K562 (cell line): Measurements from ENCODE around the gene CHMP4B. TPM values are rescaled to one million over a fixed set of nuclear protein-coding genes. Genes with fewer than 3 reads are reported as not detected.
A peak's percentile ranks its signal among the peaks of the same experiment; 100 is the strongest.

ENCODE experiments used
- AFF1 ChIP-seq, 2 experiments: fragments of 450-650 bp; IDR thresholded peaks; 2 replicates each; pipeline ENCODE4 v1.6.1; 2018; ENCODE audit warnings: mild to moderate bottlenecking in 2 of 2, low read depth in 1 of 2; ENCODE audit not compliant: partially characterized antibody in 2 of 2
- GABPB2 ChIP-seq: fragments of 250-450 bp; sonication (Bioruptor Pico); conservative IDR thresholded peaks from 2 replicates; pipeline ENCODE4 v1.5.1; 2021; ENCODE audit warnings: mild to moderate bottlenecking
- HDAC2 ChIP-seq: fragments of 450-650 bp; IDR thresholded peaks from 2 replicates; pipeline ENCODE4 v1.6.1; 2016; ENCODE audit warnings: mild to moderate bottlenecking
- HDGF ChIP-seq: fragments of 450-650 bp; IDR thresholded peaks from 2 replicates; pipeline ENCODE4 v1.6.1; 2016
- KDM1A ChIP-seq, 2 experiments: fragments of 450-650 bp; IDR thresholded peaks; 2 replicates each; pipeline ENCODE4 v1.6.1; 2016; ENCODE audit warnings: mild to moderate bottlenecking in 2 of 2
- KLF13 ChIP-seq: fragments of 450-650 bp; IDR thresholded peaks from 2 replicates; pipeline ENCODE4 v1.6.1; 2016; ENCODE audit warnings: missing genetic modification characterization, low read depth, mild to moderate bottlenecking, missing compliant biosample characterization, moderate library complexity, borderline replicate concordance
- MAFG ChIP-seq: fragments of 450-650 bp; conservative IDR thresholded peaks from 2 replicates; pipeline ENCODE4 v1.6.1; 2016; ENCODE audit warnings: missing genetic modification characterization, missing compliant biosample characterization
- MEF2A ChIP-seq: IDR thresholded peaks from 2 replicates; pipeline ENCODE4 v1.6.1; 2011; ENCODE audit warnings: low read depth, mild to moderate bottlenecking, low read length, moderate library complexity; ENCODE audit not compliant: control insufficient read depth
- MIER1 ChIP-seq: fragments of 450-650 bp; IDR thresholded peaks from 2 replicates; pipeline ENCODE4 v1.6.1; 2016; ENCODE audit warnings: antibody characterized with exemption, mild to moderate bottlenecking, low read depth
- ZNF766 ChIP-seq: fragments of 200-800 bp; sonication (Bioruptor generic); conservative IDR thresholded peaks from 2 replicates; pipeline ENCODE4 v1.6.1; 2016; ENCODE audit warnings: missing genetic modification characterization, missing compliant biosample characterization
- polyA plus RNA-seq, 8 experiments: library from polyadenylated mRNA; depleted of rRNA in 4 of 8; stranded (reverse) in 5 of 8; unstranded in 3 of 8; fragments of >200 nt; fragmentation: Nextera tagmentation in 2 of 8; fragmentation: Illumina TruSeq in 1 of 8; extraction: Ambion mirVana in 2 of 8; extraction: Trizol in 1 of 8; gene quantifications; 2 replicates each; pipeline versions ENCODE4 v1.2.1 to v1.2.3, GENCODE V29; 2011 to 2014; ENCODE audit warnings: inconsistent platforms in 1 of 8, missing spikeins in 1 of 8
- total RNA-seq, 7 experiments: library from RNA; depleted of rRNA in 6 of 7; stranded (reverse); fragments of >200 nt in 6 of 7; fragmentation: Illumina TruSeq in 2 of 7; extraction: Trizol in 2 of 7; gene quantifications; 2 replicates each; pipeline versions ENCODE4 v1.2.1 to v1.2.3, GENCODE V29; 2011 to 2021; ENCODE audit warnings: low replicate concordance in 1 of 7
- TF ChIP-seq, protein P1 (sequence below): sonication (generic); formaldehyde crosslinking; IDR thresholded peaks from 2 replicates; pipeline ENCODE4 v1.8.0; 2022; ENCODE audit warnings: mild to moderate bottlenecking, missing genetic modification reagents
- TF ChIP-seq, protein P2 (sequence below): conservative IDR thresholded peaks from 2 replicates; pipeline ENCODE4 v1.6.1; 2011; ENCODE audit warnings: low read depth, mild to moderate bottlenecking, low read length; ENCODE audit not compliant: control insufficient read depth
- TF ChIP-seq, protein P3 (sequence below), 2 experiments: IDR thresholded peaks in 1 of 2; conservative IDR thresholded peaks in 1 of 2; 2 replicates each; pipeline ENCODE4 v1.6.1; 2016; ENCODE audit warnings: low read depth in 2 of 2, mild to moderate bottlenecking in 1 of 2, missing compliant biosample characterization in 1 of 2, missing genetic modification characterization in 1 of 2, moderate library complexity in 1 of 2

CHMP4B gene
- total and polyA plus RNA-seq, 9 of the 15 experiments (the other 6 are each of a cell fraction or from before 2014, with no cell fraction given): 1.8 to 64.7 (median 31.8) TPM

DNA sequence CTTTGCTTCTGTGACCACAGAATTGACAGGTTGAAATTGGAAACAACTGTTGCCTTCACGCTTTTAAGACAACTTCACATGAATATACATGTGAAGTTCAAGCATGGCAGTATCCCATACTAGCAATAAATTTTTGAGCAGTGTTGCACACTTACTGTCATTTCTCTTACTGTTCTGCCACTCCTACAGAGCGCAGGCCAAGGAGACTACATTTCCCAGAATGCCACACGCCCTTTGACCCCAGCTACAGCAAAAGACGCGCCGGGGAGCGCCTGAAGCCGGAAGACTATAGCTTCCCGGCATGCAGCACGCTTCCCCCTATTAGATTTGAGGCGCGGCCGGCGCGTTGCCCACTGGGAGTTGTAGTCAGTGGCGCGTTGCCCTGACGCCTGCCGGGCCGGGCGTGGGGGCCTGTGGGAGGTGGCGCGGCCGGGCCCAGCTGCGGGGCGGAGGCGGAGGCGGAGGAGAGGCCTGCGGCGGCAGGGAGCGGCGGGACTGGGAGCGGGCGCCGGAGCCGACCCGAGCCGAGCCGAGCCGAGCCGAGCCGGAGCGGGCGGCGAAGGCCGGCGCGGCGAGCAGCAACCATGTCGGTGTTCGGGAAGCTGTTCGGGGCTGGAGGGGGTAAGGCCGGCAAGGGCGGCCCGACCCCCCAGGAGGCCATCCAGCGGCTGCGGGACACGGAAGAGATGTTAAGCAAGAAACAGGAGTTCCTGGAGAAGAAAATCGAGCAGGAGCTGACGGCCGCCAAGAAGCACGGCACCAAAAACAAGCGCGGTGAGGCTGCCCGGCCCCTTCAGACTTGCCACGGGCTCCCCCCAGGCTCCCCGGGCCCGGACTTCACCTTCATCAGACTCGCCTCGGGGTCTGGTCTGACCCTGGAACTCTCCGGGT, at the start of gene CHMP4B (continued):
- TF ChIP-seq, protein P1, sequence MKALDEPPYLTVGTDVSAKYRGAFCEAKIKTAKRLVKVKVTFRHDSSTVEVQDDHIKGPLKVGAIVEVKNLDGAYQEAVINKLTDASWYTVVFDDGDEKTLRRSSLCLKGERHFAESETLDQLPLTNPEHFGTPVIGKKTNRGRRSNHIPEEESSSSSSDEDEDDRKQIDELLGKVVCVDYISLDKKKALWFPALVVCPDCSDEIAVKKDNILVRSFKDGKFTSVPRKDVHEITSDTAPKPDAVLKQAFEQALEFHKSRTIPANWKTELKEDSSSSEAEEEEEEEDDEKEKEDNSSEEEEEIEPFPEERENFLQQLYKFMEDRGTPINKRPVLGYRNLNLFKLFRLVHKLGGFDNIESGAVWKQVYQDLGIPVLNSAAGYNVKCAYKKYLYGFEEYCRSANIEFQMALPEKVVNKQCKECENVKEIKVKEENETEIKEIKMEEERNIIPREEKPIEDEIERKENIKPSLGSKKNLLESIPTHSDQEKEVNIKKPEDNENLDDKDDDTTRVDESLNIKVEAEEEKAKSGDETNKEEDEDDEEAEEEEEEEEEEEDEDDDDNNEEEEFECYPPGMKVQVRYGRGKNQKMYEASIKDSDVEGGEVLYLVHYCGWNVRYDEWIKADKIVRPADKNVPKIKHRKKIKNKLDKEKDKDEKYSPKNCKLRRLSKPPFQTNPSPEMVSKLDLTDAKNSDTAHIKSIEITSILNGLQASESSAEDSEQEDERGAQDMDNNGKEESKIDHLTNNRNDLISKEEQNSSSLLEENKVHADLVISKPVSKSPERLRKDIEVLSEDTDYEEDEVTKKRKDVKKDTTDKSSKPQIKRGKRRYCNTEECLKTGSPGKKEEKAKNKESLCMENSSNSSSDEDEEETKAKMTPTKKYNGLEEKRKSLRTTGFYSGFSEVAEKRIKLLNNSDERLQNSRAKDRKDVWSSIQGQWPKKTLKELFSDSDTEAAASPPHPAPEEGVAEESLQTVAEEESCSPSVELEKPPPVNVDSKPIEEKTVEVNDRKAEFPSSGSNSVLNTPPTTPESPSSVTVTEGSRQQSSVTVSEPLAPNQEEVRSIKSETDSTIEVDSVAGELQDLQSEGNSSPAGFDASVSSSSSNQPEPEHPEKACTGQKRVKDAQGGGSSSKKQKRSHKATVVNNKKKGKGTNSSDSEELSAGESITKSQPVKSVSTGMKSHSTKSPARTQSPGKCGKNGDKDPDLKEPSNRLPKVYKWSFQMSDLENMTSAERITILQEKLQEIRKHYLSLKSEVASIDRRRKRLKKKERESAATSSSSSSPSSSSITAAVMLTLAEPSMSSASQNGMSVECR: peak; percentile 95
- TF ChIP-seq HDGF (no peak), MEF2A (no peak), MAFG (no peak), ZNF766 (CRISPR knock-in tag) (peak; percentile 96), MIER1 (no peak), GABPB2 (CRISPR knock-in tag) (no peak), HDAC2 (no peak), KDM1A (IDR thresholded peaks at IDR 0.05) (no peak), AFF1 (IDR thresholded peaks at IDR 0.05; ENCODE audit: low read depth in 1 of 2, partially characterized antibody in 2 of 2) (peak in 1 of 2 experiments; percentile 100), KLF13 (tag) (peak; percentile 85)
- TF ChIP-seq, protein P2, sequence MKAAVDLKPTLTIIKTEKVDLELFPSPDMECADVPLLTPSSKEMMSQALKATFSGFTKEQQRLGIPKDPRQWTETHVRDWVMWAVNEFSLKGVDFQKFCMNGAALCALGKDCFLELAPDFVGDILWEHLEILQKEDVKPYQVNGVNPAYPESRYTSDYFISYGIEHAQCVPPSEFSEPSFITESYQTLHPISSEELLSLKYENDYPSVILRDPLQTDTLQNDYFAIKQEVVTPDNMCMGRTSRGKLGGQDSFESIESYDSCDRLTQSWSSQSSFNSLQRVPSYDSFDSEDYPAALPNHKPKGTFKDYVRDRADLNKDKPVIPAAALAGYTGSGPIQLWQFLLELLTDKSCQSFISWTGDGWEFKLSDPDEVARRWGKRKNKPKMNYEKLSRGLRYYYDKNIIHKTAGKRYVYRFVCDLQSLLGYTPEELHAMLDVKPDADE: peak; percentile 100
- TF ChIP-seq, protein P3, sequence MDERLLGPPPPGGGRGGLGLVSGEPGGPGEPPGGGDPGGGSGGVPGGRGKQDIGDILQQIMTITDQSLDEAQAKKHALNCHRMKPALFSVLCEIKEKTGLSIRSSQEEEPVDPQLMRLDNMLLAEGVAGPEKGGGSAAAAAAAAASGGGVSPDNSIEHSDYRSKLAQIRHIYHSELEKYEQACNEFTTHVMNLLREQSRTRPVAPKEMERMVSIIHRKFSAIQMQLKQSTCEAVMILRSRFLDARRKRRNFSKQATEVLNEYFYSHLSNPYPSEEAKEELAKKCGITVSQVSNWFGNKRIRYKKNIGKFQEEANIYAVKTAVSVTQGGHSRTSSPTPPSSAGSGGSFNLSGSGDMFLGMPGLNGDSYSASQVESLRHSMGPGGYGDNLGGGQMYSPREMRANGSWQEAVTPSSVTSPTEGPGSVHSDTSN (CRISPR knock-in tag; IDR thresholded peaks at IDR 0.05; ENCODE audit: low read depth): no peak
- TF ChIP-seq, protein P3 (tag; conservative IDR thresholded peaks at IDR 0.05; ENCODE audit: low read depth): peak; percentile 40; the same call in 1 of the 2 replicates
